ENCODE data around the gene CYREN. TPM values are rescaled to one million over a fixed set of nuclear protein-coding genes. Genes with fewer than 3 reads are reported as not detected.

The CYREN gene
- total and polyA plus RNA-seq, 2 of the 13 experiments (the other 11 are each of a cell fraction or from before 2014, with no cell fraction given) = 20.7 to 60.7 TPM

- FAIRE-seq = no peak
- no TSS peak for BruUV-seq (replicated peaks)
- TF ChIP-seq ZBTB37 (CRISPR knock-in tag; IDR thresholded peaks at IDR 0.05) (no peak), CREB3 (CRISPR knock-in tag; IDR thresholded peaks at IDR 0.05) (no peak), ZNF558 (CRISPR knock-in tag; IDR thresholded peaks at IDR 0.05; ENCODE audit: borderline replicate concordance) (no peak), ZNF24 (IDR thresholded peaks at IDR 0.05) (no peak), GATA4 (IDR thresholded peaks at IDR 0.05; ENCODE audit: borderline replicate concordance, low read depth) (no peak), TSC22D2 (CRISPR knock-in tag; IDR thresholded peaks at IDR 0.05; ENCODE audit: borderline replicate concordance) (no peak), ZFYVE20 (CRISPR knock-in tag; IDR thresholded peaks at IDR 0.05; ENCODE audit: borderline replicate concordance, low read depth) (no peak), CREM (IDR thresholded peaks at IDR 0.05) (no peak), CREM (CRISPR knock-in tag; IDR thresholded peaks at IDR 0.05) (no peak), HNF1B (CRISPR knock-in tag; IDR thresholded peaks at IDR 0.05) (no peak), RARA (CRISPR knock-in tag; IDR thresholded peaks at IDR 0.05) (no peak), FOXM1 (CRISPR knock-in tag; IDR thresholded peaks at IDR 0.05) (no peak)
- in situ Hi-C loops (cut with HindIII; ENCODE audit: extremely low pct_ligation_motif_present, low pct_unique_long_range_greater_than_20kb) = no loop called here
- no peaks in the 10 kb centered on the region; a peak in 1 of 5 replicates for H3K27me3 ChIP-seq (ENCODE audit: control insufficient read depth in 1 of 2, insufficient read depth in 2 of 2, low read length in 2 of 2)
- no peak overlapping the region for H3K4me3 ChIP-seq (replicated peaks in 1 of 3; ENCODE audit: insufficient read depth in 1 of 3, low read depth in 2 of 3, low read length in 3 of 3)
- ATAC-seq = no peak
- H3K36me3 ChIP-seq (replicated peaks in 1 of 2; ENCODE audit: control insufficient read depth in 1 of 2, insufficient read depth in 2 of 2, low read length in 2 of 2) = peaks cover 1 to 2% of the 10 kb centered on the region in 2 experiments; a peak in 3 of 5 replicates
- ChIA-PET CTCF (ENCODE audit: low intra/inter-chr PET ratio, low total read pairs) (no interaction called here), POLR2A (interaction anchor here (1.0 to 1.5 kb wide), 2 partner anchors 23 to 38 kb away, joined by 3 to 5 read pairs; partner anchors contain the start of gene CYREN)
- no peak overlapping the region for H2AFZ ChIP-seq (ENCODE audit: low read length)
- no peak overlapping the region for H3K9ac ChIP-seq (ENCODE audit: insufficient read depth, low read depth, low read length)
- H4K20me1 ChIP-seq (ENCODE audit: insufficient read depth, low read length) = no peaks in the 10 kb centered on the region
- H3K4me1 ChIP-seq (ENCODE audit: insufficient read depth, low read length) = peaks cover 52% of the 10 kb centered on the region
- no peak for DNase-seq (ENCODE audit: low spot score)
- H3K27ac ChIP-seq (ENCODE audit: extremely low read length, insufficient read depth, low read length) = no peak overlapping the region
- 0 out of 2 replicates have a peak overlapping the region, but pooled peaks have one; percentile 8 for H3K4me2 ChIP-seq (ENCODE audit: low read depth, low read length)
- WGBS (ENCODE audit: low lambda C conversion rate) = 93% methylated on average over 7 of the region's 7 CpGs
- peaks cover 9% of the 10 kb centered on the region for H3K79me2 ChIP-seq (ENCODE audit: insufficient read depth, low read length)
- no peaks in the 10 kb centered on the region for H3K9me3 ChIP-seq (ENCODE audit: low read length)
- intact Hi-C loops (cut with micrococcal nuclease; ENCODE audit: unreplicated experiment) = no loop called here
Measured at GRCh38 chr7:135209225-135209834, 38.8 kb upstream of the CYREN start.
